Spinal cord (tissue), 10 donors: ENCODE data around the gene HMCES. TPM values are rescaled to one million over a fixed set of nuclear protein-coding genes. Genes with fewer than 3 reads are reported as not detected.
A peak's percentile ranks its signal among the peaks of the same experiment; 100 is the strongest.
"Not testable (repeated sequence)": the region's sequence is repeated elsewhere in the genome, so short reads cannot be mapped to it uniquely, and the experiment has no call there.

Experiments
- DNase-seq, 6 donors: peaks; one replicate each; pipeline versions ENCODE4 v3.0.0 to v3.0.0-alpha.2; 2013 to 2015; ENCODE audit warnings: low spot score in 6 of 6, low read depth in 4 of 6
- H3K27ac ChIP-seq: one replicate; pipeline ENCODE4 v1.5.1; 2013; ENCODE audit warnings: low read depth, low read length, control low read depth
- H3K27me3 ChIP-seq: one replicate; pipeline ENCODE4 v1.6.1; 2013; ENCODE audit warnings: low read length; ENCODE audit not compliant: control insufficient read depth, insufficient read depth
- H3K36me3 ChIP-seq: one replicate; pipeline ENCODE4 v1.6.1; 2013; ENCODE audit warnings: low read length; ENCODE audit not compliant: control insufficient read depth, insufficient read depth
- H3K4me1 ChIP-seq: one replicate; pipeline ENCODE4 v1.6.1; 2013; ENCODE audit warnings: low read length; ENCODE audit not compliant: control insufficient read depth, insufficient read depth
- H3K4me3 ChIP-seq: one replicate; pipeline ENCODE4 v1.5.1; 2013; ENCODE audit warnings: low read depth, low read length, control low read depth
- H3K9me3 ChIP-seq: one replicate; pipeline ENCODE4 v1.6.1; 2013; ENCODE audit warnings: low read length; ENCODE audit not compliant: control insufficient read depth, insufficient read depth
- WGBS: methylation state at CpG from one replicate; pipeline ENCODE4 v1.1.5; 2013; ENCODE audit warnings: missing lambda C conversion rate; ENCODE audit not compliant: insufficient coverage; 5-methylcytosine and 5-hydroxymethylcytosine counted together
- polyA plus RNA-seq, 2 donors: library from polyadenylated mRNA; unstranded; fragments of 120-200 nt; gene quantifications; one replicate each; pipeline ENCODE4 v1.2.1, GENCODE V29; 2013; ENCODE audit not compliant: insufficient read length in 2 of 2
- total RNA-seq, 2 donors: library from RNA; depleted of rRNA in 1 of 2; stranded (reverse); fragments of 120-200 nt in 1 of 2; fragments of >200 nt in 1 of 2; gene quantifications; one replicate each; pipeline versions ENCODE4 v1.2.3 to v1.2.4, GENCODE V29; 2013 to 2014
- donor health status: healthy.

Gene HMCES
- total and polyA plus RNA-seq, 4 donors, result 23.6 to 52.7 (median 35.8) TPM

DNA sequence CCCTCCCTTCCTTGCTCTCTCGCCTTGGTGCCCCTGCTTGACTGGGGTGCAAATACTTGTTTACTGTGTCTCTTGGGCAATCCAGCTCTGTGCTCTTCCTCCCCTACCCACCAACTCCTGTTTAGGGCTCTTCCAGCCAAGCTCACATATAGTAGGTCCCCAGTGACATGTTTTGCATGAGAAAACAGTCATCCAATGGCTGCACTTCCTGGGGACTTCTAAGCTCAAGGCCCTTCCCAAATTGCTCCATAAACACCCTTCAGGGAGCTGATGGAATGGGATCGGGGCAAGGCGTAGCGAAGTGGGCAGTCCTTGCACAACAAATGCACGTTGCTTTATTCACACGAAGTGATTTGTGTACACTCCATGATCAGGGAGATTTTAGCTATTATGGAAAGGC is 38.7 kb upstream of the HMCES start:
- Histone ChIP-seq H3K27ac (no peak overlapping the region), H3K9me3 (no peaks in the 10 kb centered on the region), H3K4me1 (no peaks in the 10 kb centered on the region), H3K4me3 (no peak overlapping the region), H3K36me3 (peaks cover 3% of the 10 kb centered on the region), H3K27me3 (no peaks in the 10 kb centered on the region)
- no peak for DNase-seq
- 36% methylated on average over 6 of the region's 6 CpGs for WGBS

GRCh38 chr3:129240436-129240835 is 38.2 kb upstream of the HMCES start:
- Histone ChIP-seq H3K9me3 (no peaks in the 10 kb centered on the region), H3K27me3 (no peaks in the 10 kb centered on the region), H3K4me1 (no peaks in the 10 kb centered on the region), H3K36me3 (peaks cover 3% of the 10 kb centered on the region), H3K27ac (no peak overlapping the region), H3K4me3 (no peak overlapping the region)
- DNase-seq, result no peak
- WGBS, result no CpG with 5 or more reads among the region's 3 CpGs

DNA sequence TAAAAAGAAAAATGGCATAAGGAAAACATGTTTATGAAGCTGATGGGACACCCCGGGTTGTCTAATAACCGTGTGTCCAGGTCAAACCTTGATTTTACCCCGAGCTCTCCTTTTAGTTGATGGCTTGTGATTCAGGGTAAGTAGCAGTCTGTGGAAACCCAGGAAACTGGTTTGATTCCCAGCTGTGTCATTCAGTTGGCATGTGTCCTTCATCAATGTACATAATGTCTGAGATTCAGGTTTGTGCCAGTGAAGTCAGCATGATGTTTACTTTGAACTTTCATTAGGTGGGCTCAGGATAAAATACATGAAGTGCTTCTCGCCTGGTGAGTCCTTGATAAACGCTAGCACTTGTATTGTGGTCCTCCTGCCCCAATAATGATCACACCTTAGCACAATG is 33.5 kb upstream of the HMCES start:
- Histone ChIP-seq H3K27me3 (no peaks in the 10 kb centered on the region), H3K36me3 (peaks cover 6% of the 10 kb centered on the region), H3K4me1 (peaks cover 18% of the 10 kb centered on the region), H3K9me3 (no peaks in the 10 kb centered on the region), H3K27ac (no peak overlapping the region), H3K4me3 (no peak overlapping the region)
- 83% methylated on average over 2 of the region's 5 CpGs for WGBS
- DNase-seq, result no peak

DNA sequence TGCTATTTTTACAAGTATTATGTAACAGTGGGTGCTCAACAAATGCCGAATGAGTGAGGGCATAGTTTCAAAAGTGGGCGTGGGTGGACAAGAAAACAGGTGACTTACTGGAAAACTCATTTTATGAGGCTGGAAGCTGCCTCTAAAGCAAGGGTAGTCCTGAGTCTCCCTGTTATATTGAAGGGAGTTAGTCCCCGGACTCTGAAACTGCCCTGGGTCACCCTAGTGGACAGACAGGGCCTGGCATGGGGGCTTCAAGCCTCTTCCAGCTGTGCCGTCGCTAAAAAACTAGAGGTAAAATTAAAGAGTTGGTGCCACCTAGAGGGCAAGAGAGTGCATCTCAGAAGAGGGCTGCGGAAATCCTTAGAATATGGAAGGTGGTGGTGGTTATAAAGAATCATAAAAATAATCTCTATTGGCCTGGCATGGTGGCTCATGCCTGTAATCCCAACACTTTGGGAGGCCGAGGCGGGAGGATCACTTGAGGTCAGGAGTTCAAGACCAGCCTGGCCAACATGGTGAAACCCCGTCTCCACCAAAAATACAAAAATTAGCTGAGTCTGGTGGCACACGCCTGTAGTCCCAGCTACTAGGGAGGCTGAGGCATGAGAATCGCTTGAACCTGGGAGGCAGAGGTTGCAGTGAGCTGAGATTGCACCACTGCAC is 32.9 kb upstream of the HMCES start:
- not testable (repeated sequence) for H3K27ac ChIP-seq, H3K36me3 ChIP-seq, H3K27me3 ChIP-seq, H3K9me3 ChIP-seq, H3K4me3 ChIP-seq
- whole genome bisulfite sequencing, result 19% methylated on average over 7 of the region's 11 CpGs
- peak; percentile 21 to 93 (median 68) for DNase-seq
- peaks cover 22% of the 10 kb centered on the region for H3K4me1 ChIP-seq

DNA sequence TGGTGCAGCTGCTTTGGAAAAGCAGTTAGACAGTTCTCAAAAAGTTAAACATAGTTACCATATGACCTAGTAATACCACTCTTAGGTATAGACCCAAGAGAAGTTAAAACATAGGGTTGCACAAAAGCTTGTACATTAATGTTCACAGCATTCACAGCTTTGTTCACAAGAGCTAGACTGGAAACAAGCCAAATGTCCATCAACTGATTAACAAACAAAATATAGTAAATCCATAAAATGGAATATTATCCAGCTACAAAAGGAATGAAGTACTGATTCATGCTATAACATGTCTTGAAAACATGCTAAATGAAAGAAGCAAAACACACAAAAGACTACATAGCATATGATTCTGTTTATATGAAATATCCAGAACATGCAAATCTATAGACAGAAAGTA is 32.0 kb upstream of the HMCES start:
- Histone ChIP-seq H3K36me3 (peaks cover 9% of the 10 kb centered on the region), H3K4me1 (peaks cover 22% of the 10 kb centered on the region), H3K4me3 (no peak overlapping the region), H3K9me3 (no peaks in the 10 kb centered on the region), H3K27ac (no peak overlapping the region), H3K27me3 (no peaks in the 10 kb centered on the region)
- DNase-seq, result no peak

DNA sequence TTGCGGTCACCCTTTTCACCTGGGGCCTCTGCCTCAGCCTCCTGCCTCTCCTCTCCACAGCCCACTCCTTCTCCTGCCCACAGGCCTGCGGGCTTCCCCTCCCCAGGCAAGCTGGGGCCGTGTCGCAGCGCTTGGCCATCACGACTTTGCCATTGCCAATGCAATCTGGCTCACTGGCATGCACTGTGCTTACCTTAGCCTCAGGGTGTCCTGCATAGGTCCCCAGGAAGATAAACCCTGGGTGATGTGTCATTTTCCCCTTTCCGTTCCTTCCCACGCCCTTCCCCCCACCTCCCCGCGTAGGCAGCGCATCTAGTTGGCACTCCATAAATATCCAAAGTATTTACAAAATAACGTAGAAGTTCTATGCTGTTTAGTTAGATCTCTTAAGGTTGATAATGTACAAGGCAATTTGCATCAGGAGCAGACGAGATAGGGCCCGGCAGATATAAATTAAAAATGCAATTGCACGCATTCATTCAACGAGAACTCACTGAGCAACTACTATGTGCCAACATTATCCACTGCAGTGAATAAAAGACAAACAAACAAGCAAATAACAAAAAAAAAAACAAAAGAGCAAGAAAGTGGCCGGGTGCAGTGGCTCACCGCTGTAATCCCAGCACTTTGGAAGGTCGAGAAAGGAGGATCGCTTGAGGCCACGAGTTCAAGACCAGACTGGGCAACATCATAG is 30.2 kb upstream of the HMCES start:
- no peak overlapping the region for H3K27ac ChIP-seq

DNA sequence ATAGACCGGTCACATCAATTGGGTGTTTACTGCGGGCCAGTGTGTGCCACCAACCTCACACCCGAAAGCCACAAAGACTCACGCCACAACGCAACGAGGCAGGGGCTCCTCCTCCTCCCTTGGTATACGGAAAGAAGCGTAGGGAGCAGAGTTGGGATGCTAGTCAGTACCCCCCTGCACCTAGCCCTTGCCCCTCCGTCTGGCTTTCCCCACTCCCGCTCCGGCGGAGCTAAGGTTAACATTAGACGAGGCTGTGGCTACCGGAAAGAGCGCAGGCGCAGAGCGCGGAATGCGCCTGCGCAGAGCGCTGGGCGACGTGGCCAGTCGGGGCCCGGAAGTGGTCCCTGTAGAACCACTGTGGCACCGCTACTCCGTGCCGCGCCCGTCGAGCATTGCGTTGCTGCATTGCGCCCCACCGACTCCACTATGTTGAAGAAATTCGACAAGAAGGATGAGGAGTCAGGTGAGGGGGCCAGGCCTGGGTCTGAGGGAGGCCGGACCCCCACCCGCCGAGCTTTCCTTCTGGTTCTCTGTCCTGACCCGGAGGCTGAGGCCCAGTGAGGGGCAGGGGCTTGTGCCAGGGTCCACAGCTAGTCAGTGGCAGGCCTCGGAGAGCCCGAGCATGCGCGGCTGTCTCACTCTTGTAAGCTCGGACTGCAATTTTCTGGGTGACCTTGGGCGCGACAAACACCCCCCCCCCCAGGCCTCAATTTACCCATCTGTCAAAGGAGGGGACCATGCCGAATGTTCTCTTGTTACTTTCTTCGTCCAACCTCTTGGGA is 29.2 kb upstream of the HMCES start, which contains the start of gene COPG1:
COPG1 (plus strand) TSS at position 323 of the 782 bp plus-strand sequence; CDS start at position 427, 104 bp downstream.
- WGBS, result under 1% methylated on average over 42 of the region's 48 CpGs
- Histone ChIP-seq H3K4me3 (peak within 1 kb of the TSS; percentile 98), H3K9me3 (no peaks in the 10 kb centered on the region), H3K4me1 (peaks cover 22% of the 10 kb centered on the region), H3K27ac (peak within 1 kb of the TSS; percentile 67), H3K27me3 (no peaks in the 10 kb centered on the region), H3K36me3 (peaks cover 30% of the 10 kb centered on the region)
- DNase-seq, result peak; percentile 84 to 97 (median 92)

More for the DNA sequence above, 30.2 kb upstream of the HMCES start:
- no peak for DNase-seq
- Histone ChIP-seq H3K9me3 (no peaks in the 10 kb centered on the region), H3K4me1 (peaks cover 22% of the 10 kb centered on the region), H3K27me3 (no peaks in the 10 kb centered on the region), H3K36me3 (peaks cover 20% of the 10 kb centered on the region), H3K4me3 (peak overlapping the region; percentile 98)
- 74% methylated on average over 9 of the region's 21 CpGs for WGBS

- Histone ChIP-seq H3K4me1 (peaks cover 22% of the 10 kb centered on the region), H3K36me3 (peaks cover 63% of the 10 kb centered on the region), H3K27ac (no peak overlapping the region), H3K9me3 (no peaks in the 10 kb centered on the region), H3K27me3 (no peaks in the 10 kb centered on the region), H3K4me3 (no peak overlapping the region)
- WGBS, result no CpG with 5 or more reads among the region's 4 CpGs
- no peak for DNase-seq
Measured at GRCh38 chr3:129252748-129253147, 25.9 kb upstream of the HMCES start.

GRCh38 chr3:129254536-129255230 is 24.0 kb upstream of the HMCES start:
- H3K27me3 ChIP-seq, result no peaks in the 10 kb centered on the region
- 94% methylated on average over 9 of the region's 12 CpGs for WGBS
- H3K36me3 ChIP-seq, result peaks cover 80% of the 10 kb centered on the region

More at GRCh38 chr3:129254536-129255230, 24.0 kb upstream of the HMCES start:
- Histone ChIP-seq H3K27ac (no peak overlapping the region), H3K4me3 (no peak overlapping the region), H3K4me1 (peaks cover 9% of the 10 kb centered on the region), H3K9me3 (no peaks in the 10 kb centered on the region)
- no peak for DNase-seq
